ENCODE data around the gene POLE.

DNA sequence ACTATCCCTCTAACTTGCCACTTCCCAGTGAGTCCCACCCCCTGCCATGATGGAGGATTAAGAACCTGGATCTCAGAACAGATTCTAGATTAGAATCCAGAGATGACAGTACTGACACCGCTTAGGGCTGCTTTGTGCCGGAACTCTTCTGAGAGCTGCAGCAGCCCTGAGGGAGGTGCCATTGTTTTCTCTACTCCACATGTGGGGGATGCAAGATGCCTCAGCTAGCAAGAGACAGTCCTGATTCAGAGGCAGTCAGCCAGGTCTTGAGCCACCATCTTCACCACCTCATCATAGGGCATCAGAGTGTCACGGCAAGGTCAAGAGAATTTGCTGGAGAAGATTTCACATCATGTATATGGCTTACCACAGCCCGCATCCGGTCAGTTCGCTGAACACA, 20.1 kb upstream of the POLE start:
- TF ChIP-seq, protein P1, sequence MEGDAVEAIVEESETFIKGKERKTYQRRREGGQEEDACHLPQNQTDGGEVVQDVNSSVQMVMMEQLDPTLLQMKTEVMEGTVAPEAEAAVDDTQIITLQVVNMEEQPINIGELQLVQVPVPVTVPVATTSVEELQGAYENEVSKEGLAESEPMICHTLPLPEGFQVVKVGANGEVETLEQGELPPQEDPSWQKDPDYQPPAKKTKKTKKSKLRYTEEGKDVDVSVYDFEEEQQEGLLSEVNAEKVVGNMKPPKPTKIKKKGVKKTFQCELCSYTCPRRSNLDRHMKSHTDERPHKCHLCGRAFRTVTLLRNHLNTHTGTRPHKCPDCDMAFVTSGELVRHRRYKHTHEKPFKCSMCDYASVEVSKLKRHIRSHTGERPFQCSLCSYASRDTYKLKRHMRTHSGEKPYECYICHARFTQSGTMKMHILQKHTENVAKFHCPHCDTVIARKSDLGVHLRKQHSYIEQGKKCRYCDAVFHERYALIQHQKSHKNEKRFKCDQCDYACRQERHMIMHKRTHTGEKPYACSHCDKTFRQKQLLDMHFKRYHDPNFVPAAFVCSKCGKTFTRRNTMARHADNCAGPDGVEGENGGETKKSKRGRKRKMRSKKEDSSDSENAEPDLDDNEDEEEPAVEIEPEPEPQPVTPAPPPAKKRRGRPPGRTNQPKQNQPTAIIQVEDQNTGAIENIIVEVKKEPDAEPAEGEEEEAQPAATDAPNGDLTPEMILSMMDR (tag by site-specific recombination; IDR thresholded peaks at IDR 0.05), result no peak
- TF ChIP-seq ZNF114 (tag by site-specific recombination; IDR thresholded peaks at IDR 0.05), result no peak
- TF ChIP-seq KLF16 (tag by site-specific recombination; IDR thresholded peaks at IDR 0.05), result no peak
- TF ChIP-seq KLF10 (tag by site-specific recombination; IDR thresholded peaks at IDR 0.05), result no peak
- TF ChIP-seq BCL11A (tag by site-specific recombination; IDR thresholded peaks at IDR 0.05; ENCODE audit: low read depth), result no peak
- TF ChIP-seq ZXDB (tag by site-specific recombination; IDR thresholded peaks at IDR 0.05), result no peak
- TF ChIP-seq ZNF324 (tag by site-specific recombination; IDR thresholded peaks at IDR 0.05), result no peak
- no peak for TF ChIP-seq YY1 (tag by site-specific recombination; IDR thresholded peaks at IDR 0.05)
- no peak for TF ChIP-seq ZNF311 (tag by site-specific recombination; IDR thresholded peaks at IDR 0.05; ENCODE audit: borderline replicate concordance)
- TF ChIP-seq, protein P2, sequence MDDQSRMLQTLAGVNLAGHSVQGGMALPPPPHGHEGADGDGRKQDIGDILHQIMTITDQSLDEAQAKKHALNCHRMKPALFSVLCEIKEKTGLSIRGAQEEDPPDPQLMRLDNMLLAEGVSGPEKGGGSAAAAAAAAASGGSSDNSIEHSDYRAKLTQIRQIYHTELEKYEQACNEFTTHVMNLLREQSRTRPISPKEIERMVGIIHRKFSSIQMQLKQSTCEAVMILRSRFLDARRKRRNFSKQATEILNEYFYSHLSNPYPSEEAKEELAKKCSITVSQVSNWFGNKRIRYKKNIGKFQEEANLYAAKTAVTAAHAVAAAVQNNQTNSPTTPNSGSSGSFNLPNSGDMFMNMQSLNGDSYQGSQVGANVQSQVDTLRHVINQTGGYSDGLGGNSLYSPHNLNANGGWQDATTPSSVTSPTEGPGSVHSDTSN (CRISPR knock-in tag; IDR thresholded peaks at IDR 0.05), result no peak
- no peak for TF ChIP-seq ZBTB8A (tag by site-specific recombination; IDR thresholded peaks at IDR 0.05)
- TF ChIP-seq TCF7L2 (IDR thresholded peaks at IDR 0.05; ENCODE audit: borderline replicate concordance, low read depth, low read length), result no peak
- no peak for TF ChIP-seq GFI1B (tag by site-specific recombination; IDR thresholded peaks at IDR 0.05)
- no peak for TF ChIP-seq OVOL3 (tag by site-specific recombination; IDR thresholded peaks at IDR 0.05)

All from HEK293 (cell line).